Measurements from ENCODE around the gene EPC2. TPM values are rescaled to one million over a fixed set of nuclear protein-coding genes. Genes with fewer than 3 reads are reported as not detected.
A peak's percentile ranks its signal among the peaks of the same experiment; 100 is the strongest.

EPC2 gene
- total RNA-seq = 10 to 100 TPM; 14.7 to 29.0 TPM

- peak; percentile 88 to 90 for DNase-seq (ENCODE audit: low spot score in 2 of 2)
- no peaks in the 10 kb centered on the region for H3K9me3 Mint-ChIP-seq
- H3K27ac Mint-ChIP-seq = peak within 1 kb of the TSS; percentile 94 to 99
- peaks cover 12 to 17% of the 10 kb centered on the region in 2 donors for H3K36me3 Mint-ChIP-seq
- ATAC-seq = peak; percentile 54 to 55
These were observed at the start of gene EPC2 for GRCh38 chr2:148643998-148644882. EPC2 (plus strand) TSS chr2:148644751; CDS start chr2:148645018, 267 bp downstream.

GRCh38 chr2:148596018-148596417, 48.5 kb upstream of the EPC2 start:
- Mint-ChIP-seq H3K27ac (no peak overlapping the region), H3K36me3 (peaks cover 5 to 9% of the 10 kb centered on the region in 2 donors), H3K9me3 (peaks cover 3 to 14% of the 10 kb centered on the region in 2 donors)
- no peak for ATAC-seq
- DNase-seq (ENCODE audit: low spot score in 2 of 2) = no peak

- H3K9me3 Mint-ChIP-seq = peaks cover 3 to 13% of the 10 kb centered on the region in 2 donors
- H3K27ac Mint-ChIP-seq = peak overlapping the region in 1 of 2 donors; percentile 12
- DNase-seq (ENCODE audit: low spot score in 2 of 2) (no peak), ATAC-seq (no peak)
- peaks cover 15 to 27% of the 10 kb centered on the region in 2 donors for H3K36me3 Mint-ChIP-seq
These were observed 45.2 kb upstream of the EPC2 start for GRCh38 chr2:148599109-148599991.

- Mint-ChIP-seq H3K27ac (peak overlapping the region; percentile 83 to 92), H3K9me3 (peaks cover 3% of the 10 kb centered on the region in 2 donors), H3K36me3 (peaks cover 15 to 28% of the 10 kb centered on the region in 2 donors)
- ATAC-seq (peak in 1 of 2 donors; percentile 50), DNase-seq (ENCODE audit: low spot score in 2 of 2) (peak in 1 of 2 donors; percentile 27)
These were observed 41.5 kb upstream of the EPC2 start for GRCh38 chr2:148602885-148603561.

- ATAC-seq (peak; percentile 97), DNase-seq (ENCODE audit: low spot score in 2 of 2) (peak in 1 of 2 donors; percentile 41)
- Mint-ChIP-seq H3K9me3 (peaks cover 3% of the 10 kb centered on the region in 2 donors), H3K27ac (peak overlapping the region in 1 of 2 donors; percentile 83), H3K36me3 (peaks cover 15 to 28% of the 10 kb centered on the region in 2 donors)
These were observed 41.0 kb upstream of the EPC2 start for GRCh38 chr2:148603562-148603920.

GRCh38 chr2:148604927-148605326, 39.6 kb upstream of the EPC2 start:
- H3K27ac Mint-ChIP-seq = no peak overlapping the region
- no peak for ATAC-seq

GRCh38 chr2:148607566-148607965, 37.0 kb upstream of the EPC2 start:
- H3K9me3 Mint-ChIP-seq = peaks cover 0 to 2% of the 10 kb centered on the region in 2 donors
- no peak for ATAC-seq
- no peak overlapping the region for H3K27ac Mint-ChIP-seq

More at GRCh38 chr2:148604927-148605326, 39.6 kb upstream of the EPC2 start:
- peaks cover 15 to 28% of the 10 kb centered on the region in 2 donors for H3K36me3 Mint-ChIP-seq
- H3K9me3 Mint-ChIP-seq = peaks cover 3% of the 10 kb centered on the region in 2 donors
- DNase-seq (ENCODE audit: low spot score in 2 of 2) = no peak

GRCh38 chr2:148613231-148614013, 31.1 kb upstream of the EPC2 start:
- Mint-ChIP-seq H3K27ac (no peak overlapping the region), H3K9me3 (peaks cover 0 to 9% of the 10 kb centered on the region in 2 donors), H3K36me3 (no peaks in the 10 kb centered on the region)
- DNase-seq (ENCODE audit: low spot score in 2 of 2) = no peak
- ATAC-seq = no peak

More at GRCh38 chr2:148607566-148607965, 37.0 kb upstream of the EPC2 start:
- peaks cover 5 to 12% of the 10 kb centered on the region in 2 donors for H3K36me3 Mint-ChIP-seq
- DNase-seq (ENCODE audit: low spot score in 2 of 2) = no peak

- DNase-seq (ENCODE audit: low spot score in 2 of 2) (no peak), ATAC-seq (peak in 1 of 2 donors; percentile 49)
- Mint-ChIP-seq H3K27ac (peak overlapping the region; percentile 9 to 70), H3K36me3 (no peaks in the 10 kb centered on the region), H3K9me3 (peaks cover 0 to 9% of the 10 kb centered on the region in 2 donors)
These were observed 30.6 kb upstream of the EPC2 start for GRCh38 chr2:148614014-148614321.

- Mint-ChIP-seq H3K36me3 (no peaks in the 10 kb centered on the region), H3K9me3 (peaks cover 0 to 13% of the 10 kb centered on the region in 2 donors), H3K27ac (peak overlapping the region in 1 of 2 donors; percentile 70)
- ATAC-seq (peak; percentile 59 to 91), DNase-seq (ENCODE audit: low spot score in 2 of 2) (no peak)
These were observed 30.1 kb upstream of the EPC2 start for GRCh38 chr2:148614322-148615049.

- ATAC-seq (no peak), DNase-seq (ENCODE audit: low spot score in 2 of 2) (no peak)
- H3K36me3 Mint-ChIP-seq = no peaks in the 10 kb centered on the region
- H3K9me3 Mint-ChIP-seq = peaks cover 0 to 15% of the 10 kb centered on the region in 2 donors
- no peak overlapping the region for H3K27ac Mint-ChIP-seq
These were observed 29.1 kb upstream of the EPC2 start for GRCh38 chr2:148615381-148615841.

- ATAC-seq (no peak), DNase-seq (ENCODE audit: low spot score in 2 of 2) (no peak)
- Mint-ChIP-seq H3K36me3 (no peaks in the 10 kb centered on the region), H3K27ac (no peak overlapping the region), H3K9me3 (peaks cover 0 to 15% of the 10 kb centered on the region in 2 donors)
These were observed 27.9 kb upstream of the EPC2 start for GRCh38 chr2:148616662-148617061.

GRCh38 chr2:148617219-148617618, 27.3 kb upstream of the EPC2 start:
- Mint-ChIP-seq H3K36me3 (no peaks in the 10 kb centered on the region), H3K27ac (no peak overlapping the region), H3K9me3 (peaks cover 0 to 15% of the 10 kb centered on the region in 2 donors)
- DNase-seq (ENCODE audit: low spot score in 2 of 2) (no peak), ATAC-seq (no peak)

GRCh38 chr2:148619560-148620195, 24.9 kb upstream of the EPC2 start:
- no peak for ATAC-seq
- no peak overlapping the region for H3K27ac Mint-ChIP-seq

GRCh38 chr2:148622366-148622765, 22.2 kb upstream of the EPC2 start:
- no peak for DNase-seq (ENCODE audit: low spot score in 2 of 2)
- Mint-ChIP-seq H3K9me3 (peaks cover 0 to 6% of the 10 kb centered on the region in 2 donors), H3K27ac (no peak overlapping the region), H3K36me3 (no peaks in the 10 kb centered on the region)
- no peak for ATAC-seq

More at GRCh38 chr2:148619560-148620195, 24.9 kb upstream of the EPC2 start:
- Mint-ChIP-seq H3K36me3 (no peaks in the 10 kb centered on the region), H3K9me3 (peaks cover 0 to 6% of the 10 kb centered on the region in 2 donors)
- DNase-seq (ENCODE audit: low spot score in 2 of 2) = no peak

Data from activated naive CD4-positive, alpha-beta T cell treated with anti-CD3 and anti-CD28 coated beads, Interleukin-2, amount 50 U/mL, for 72 hours (primary cell).